Ureter (tissue), 1 donor: ENCODE results near the gene DHX34. TPM values are rescaled to one million over a fixed set of nuclear protein-coding genes. Genes with fewer than 3 reads are reported as not detected.
"Not testable (repeated sequence)": the region's sequence is repeated elsewhere in the genome, so short reads cannot be mapped to it uniquely, and the experiment has no call there.

Experiments used
- DNase-seq: peaks from one replicate; pipeline ENCODE4 v3.0.0-alpha.2; 2020; ENCODE audit warnings: low spot score
- total RNA-seq: library from RNA; stranded (reverse); gene quantifications from one replicate; pipeline ENCODE4 v1.2.4, GENCODE V29; 2023
- donor health status: DM: yes; HTN: yes; CAD: no.

The DHX34 gene
- total RNA-seq, 1 donor from 2014 or later = 20.6 TPM

DNA sequence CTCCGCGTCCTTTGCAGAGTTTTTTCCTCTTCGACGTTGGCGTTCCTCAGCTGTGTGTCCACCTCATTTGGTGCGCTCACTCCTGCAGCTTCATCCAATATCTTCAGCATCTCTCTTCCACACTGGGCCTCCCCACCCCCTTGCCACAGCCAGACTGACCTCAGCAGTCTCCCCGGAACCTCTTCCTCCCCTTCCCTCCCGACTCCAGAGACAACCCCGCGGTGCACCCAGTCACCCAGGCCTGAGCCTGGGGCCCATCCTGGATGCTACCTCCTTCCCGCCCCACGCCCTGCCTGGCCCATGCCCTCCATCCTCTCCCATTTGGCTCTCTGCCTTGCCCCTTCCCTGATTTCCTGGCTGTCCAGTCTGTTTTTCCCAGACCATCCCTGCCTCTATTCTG lies 25.2 kb upstream of the DHX34 start:
- DNase-seq = no peak

GRCh38 chr19:47324502-47324901 lies 24.6 kb upstream of the DHX34 start:
- DNase-seq = no peak

- DNase-seq = no peak
Measured at GRCh38 chr19:47330466-47330869, 18.6 kb upstream of the DHX34 start.

DNA sequence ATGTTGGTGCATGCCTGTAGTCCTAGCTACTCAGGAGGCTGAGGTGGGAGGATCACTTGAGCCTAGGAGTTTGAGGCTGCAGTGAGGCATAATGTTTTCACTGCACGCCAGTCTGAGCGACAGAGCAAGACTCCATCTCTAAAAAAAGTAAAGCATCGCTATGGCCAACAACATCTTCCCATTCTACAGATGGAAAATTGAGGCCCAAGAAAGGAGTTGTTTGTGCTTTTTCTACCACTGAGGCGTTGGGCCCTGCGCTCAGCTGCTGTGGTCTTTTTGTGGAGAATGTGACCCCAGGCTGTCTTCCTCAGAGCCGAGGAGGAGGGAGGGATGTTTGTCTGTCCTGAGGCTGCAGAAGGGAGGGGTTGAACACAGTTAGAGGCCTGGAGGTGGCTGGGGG lies 17.6 kb upstream of the DHX34 start:
- no peak for DNase-seq

GRCh38 chr19:47331931-47332547 lies 17.1 kb upstream of the DHX34 start, which contains the start of gene C5AR2:
Gene C5AR2 (plus strand): TSS chr19:47332175. CDS start chr19:47340800, 8,625 bp downstream.
- DNase-seq = no peak

DNA sequence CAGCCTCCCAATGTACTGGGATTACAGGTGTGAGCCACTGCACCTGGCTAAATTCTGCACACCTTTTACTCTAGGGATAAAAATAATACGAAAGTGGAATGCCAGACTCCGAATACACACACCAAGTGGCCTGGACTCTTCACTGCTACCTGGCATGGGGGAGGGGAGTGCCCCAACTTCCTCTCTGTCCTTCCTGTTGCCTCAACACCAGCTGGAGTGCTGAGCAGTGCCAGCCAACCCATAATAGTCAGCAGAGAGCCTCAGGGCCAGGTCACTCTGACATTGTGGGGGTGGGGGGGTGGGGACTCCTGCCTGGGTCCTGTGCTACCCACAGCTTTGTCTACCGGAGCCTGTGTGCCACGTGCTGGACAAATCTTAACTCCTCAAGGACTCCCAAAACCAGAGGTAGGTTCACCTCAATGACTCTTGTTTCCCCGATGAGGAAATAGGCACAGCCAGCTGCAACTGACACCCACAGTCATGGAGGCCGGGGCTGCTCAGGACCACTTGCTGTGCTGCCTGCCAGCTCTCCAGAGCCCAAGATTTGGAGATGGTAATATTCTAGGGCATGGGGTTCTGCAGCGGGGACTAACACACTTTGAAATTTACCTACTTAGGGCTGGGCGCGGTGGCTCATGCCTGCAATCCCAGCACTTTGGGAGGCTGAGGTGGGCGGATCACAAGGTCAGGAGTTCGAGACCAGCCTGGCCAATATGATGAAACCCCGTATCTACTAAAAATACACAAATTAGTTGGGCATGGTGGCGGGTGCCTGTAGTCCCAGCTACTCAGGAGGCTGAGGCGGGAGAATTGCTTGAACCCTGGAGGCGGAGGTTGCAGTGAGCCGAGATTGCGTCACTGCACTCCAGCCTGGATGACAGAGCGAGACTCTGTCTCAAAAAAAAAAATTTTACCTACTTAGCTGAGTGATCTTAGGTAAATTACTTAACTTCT lies 12.1 kb upstream of the DHX34 start:
- DNase-seq = not testable (repeated sequence)

GRCh38 chr19:47339196-47339880 lies 9.8 kb upstream of the DHX34 start:
- DNase-seq = no peak

GRCh38 chr19:47340477-47341208 lies 8.5 kb upstream of the DHX34 start:
- no peak for DNase-seq

- no peak for DNase-seq
Measured at GRCh38 chr19:47341734-47342133, 7.4 kb upstream of the DHX34 start.

GRCh38 chr19:47343194-47343802 lies 5.8 kb upstream of the DHX34 start:
- no peak for DNase-seq

GRCh38 chr19:47344425-47344824 lies 4.7 kb upstream of the DHX34 start:
- DNase-seq = no peak

DNA sequence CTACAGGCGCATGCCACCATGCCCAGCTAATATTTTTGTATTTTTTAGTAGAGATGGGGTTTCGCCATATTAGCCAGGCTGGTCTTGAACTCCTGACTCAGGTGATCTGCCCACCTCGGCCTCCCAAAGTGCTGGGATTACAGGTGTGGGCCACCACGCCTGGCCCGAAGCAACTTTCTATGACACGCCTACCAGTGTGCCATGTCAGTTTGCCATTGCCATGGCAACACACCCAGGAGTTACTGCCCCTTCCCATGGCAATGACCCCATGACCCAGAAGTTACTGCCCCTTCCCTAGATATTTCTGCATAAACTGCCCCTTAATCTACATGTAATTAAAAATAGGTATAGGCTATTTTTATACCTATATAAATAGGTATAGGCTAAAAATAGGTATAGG lies 3.1 kb upstream of the DHX34 start:
- DNase-seq = not testable (repeated sequence)

DNA sequence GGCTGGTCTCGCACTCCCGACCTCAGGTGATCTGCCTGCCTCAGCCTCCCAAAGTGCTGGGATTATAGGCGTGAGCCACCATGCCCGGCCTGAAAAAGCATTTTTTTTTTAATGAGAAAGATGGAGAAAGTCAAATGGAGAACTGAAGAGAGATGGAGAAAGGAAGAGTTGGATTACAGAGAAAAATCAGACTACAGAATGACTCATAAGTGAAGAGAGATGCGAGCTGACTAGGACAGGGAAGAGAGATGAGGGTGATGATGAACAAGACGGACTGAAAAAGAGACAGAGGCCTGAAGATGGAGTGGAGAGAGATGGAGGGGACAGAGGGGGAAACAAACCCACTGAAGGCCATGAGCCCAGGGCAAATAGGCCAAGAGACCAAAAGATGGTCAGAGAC lies 1.5 kb downstream of the DHX34 start:
- DNase-seq = no peak

DNA sequence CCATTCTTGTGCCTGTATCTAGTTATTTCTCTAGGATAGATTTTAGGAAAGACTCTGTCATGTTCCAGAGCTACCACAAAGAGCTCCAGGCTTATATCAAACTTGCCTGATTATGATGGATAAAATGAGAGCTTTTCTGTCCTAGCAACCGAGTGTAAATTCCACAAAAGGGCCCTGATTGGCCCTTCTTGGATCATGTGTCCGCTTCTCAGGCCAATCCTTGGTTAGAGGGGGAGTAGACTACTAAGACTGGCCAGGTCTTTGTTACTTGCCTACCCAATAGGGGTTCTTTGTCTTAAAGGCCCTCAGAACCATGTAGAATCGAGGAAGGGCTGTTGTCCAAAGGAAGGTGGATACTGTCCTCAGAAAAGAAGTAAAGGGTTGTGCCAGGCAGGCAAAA lies 2.4 kb downstream of the DHX34 start:
- DNase-seq = no peak

- DNase-seq = no peak
Measured at GRCh38 chr19:47352095-47352494, 3.0 kb downstream of the DHX34 start.

DNA sequence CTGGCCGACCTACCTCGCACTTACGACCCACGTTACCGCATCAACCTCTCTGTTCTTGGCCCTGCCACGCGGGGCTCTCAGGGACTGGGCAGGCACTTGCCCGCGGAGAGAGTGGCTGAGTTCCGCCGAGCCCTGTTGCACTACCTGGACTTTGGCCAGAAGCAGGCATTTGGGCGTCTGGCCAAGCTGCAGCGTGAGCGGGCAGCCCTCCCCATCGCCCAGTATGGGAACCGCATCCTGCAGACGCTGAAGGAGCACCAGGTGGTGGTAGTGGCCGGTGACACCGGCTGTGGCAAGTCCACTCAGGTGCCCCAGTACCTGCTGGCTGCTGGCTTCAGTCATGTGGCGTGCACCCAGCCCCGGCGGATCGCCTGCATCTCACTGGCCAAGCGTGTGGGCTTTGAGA lies 4.2 kb downstream of the DHX34 start:
- no peak for DNase-seq

DNA sequence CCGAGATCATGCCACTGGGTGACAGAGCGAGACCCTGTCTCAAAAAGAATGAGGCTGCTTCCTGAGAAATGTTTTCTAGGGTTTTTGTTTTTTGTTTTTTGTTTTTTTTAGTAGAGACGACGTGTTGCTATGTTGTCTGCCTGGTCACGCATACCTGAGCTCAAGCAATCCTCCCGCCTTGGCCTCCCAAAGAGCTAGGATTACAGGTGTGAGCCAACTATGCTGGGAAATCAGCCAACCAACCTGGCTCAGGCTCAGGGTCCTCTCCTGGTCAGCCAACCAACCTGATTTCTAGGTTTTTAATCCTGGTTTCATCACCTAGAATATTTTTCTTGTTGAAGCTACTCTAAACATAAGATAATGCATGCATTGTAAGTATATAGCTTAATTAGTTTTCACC lies 7.8 kb downstream of the DHX34 start:
- no peak for DNase-seq

- DNase-seq = no peak
Measured at GRCh38 chr19:47357788-47358680, 8.9 kb downstream of the DHX34 start.

- no peak for DNase-seq
Measured at GRCh38 chr19:47358936-47359335, 9.8 kb downstream of the DHX34 start.

- no peak for DNase-seq
Measured at GRCh38 chr19:47362321-47362720, 13.2 kb downstream of the DHX34 start.
